Fibroblast of the conjunctiva (primary cell): Measurements from ENCODE around the gene RCOR1.

Source experiments
- DNase-seq: peaks from one replicate; pipeline ENCODE4 v3.0.0-alpha.2; 2010; ENCODE audit warnings: low read depth

The RCOR1 gene

DNA sequence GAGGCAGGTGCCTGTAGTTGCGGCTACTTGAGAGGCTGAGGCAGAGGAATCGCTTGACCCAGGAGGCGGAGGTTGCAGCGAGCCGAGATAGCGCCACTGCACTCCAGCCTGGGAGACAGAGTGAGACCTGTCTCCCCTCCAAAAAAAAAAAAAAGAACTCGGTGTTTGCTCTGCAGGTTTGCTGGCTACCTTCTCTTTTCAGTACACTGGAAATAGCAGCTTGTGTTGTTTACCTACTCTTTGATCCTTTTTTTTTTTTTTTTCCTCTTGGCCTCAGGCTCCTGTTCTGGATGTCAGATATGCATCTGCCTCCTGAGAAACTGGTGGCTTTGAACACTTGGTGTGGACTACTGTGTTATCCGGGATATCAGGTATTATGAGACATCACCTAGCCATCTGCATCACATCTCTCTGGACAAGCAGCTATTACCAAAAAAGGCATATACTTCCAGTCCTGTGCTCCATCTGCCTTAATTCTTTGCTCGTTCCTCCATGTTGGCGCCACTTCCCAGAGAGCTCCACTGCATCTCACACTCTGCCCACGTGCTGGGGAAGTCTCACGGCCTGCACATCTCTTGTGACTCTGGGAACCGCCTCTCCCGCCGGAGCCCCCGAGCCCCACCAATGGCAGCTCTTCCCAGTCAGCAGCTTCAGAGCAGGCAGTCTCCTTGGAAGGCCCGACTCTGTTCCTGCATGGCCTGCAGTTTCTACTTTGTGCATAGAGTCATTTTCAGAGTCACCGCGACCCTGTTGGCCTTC, 133.9 kb downstream of the RCOR1 start:
- no peak for DNase-seq

DNA sequence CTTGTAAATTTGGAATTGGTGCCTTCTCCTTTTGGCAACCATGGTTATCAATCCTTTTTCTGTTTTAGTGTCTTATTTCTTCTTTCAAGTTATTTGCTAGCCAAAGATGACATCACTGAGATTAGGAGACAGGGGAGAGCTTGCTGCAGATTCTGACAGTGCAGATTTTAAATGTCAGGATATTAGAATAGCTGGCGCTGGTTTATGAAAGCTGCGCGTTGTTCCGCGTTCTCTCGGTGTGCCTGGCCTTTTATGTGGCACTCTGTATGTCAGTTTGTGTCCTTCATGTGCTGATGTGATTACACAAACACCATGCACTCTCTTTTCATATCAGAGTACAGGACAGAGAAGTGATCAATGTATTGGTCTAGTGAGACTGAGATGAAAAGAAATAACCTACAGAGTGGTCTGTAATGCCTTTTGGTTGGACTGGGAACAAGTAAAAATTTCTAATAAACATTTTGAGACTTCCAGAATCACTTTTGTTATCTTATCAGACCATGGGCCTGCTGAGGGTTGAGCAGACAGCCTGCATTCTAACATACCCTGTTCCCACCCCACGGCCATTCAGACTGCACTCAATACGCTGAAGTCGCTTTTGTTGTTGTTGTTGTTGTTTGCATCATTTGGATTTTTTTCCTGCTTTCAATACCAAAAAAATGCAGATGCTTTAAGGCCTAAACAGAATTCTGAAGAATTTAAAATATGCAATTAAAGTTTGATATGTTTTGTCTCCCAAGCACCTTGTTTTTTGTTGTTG, 135.1 kb downstream of the RCOR1 start:
- DNase-seq = no peak

- DNase-seq = no peak
These were observed 136.1 kb downstream of the RCOR1 start for GRCh38 chr14:102728501-102728900.

- DNase-seq = no peak
These were observed 136.8 kb downstream of the RCOR1 start for GRCh38 chr14:102729268-102729667.

DNA sequence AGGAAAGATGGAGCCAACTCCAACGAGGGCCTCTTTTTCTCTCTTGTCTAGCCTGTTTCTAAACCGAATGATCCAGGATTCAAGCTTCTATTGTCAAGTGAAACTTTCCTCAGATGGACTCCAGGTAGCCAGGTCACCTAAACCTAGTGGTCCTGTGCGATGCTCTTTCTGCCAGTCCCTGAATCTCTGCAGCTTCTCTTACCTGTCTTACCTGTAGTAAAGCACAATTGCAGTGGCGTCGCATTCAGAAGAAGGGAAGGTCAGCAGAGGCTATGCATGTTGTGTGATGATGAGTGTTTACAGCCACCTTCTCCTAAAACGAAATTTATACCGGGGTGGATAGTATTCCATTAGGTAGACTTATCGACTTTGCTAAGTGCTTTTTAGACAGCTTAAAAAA, 137.4 kb downstream of the RCOR1 start:
- DNase-seq = no peak

DNA sequence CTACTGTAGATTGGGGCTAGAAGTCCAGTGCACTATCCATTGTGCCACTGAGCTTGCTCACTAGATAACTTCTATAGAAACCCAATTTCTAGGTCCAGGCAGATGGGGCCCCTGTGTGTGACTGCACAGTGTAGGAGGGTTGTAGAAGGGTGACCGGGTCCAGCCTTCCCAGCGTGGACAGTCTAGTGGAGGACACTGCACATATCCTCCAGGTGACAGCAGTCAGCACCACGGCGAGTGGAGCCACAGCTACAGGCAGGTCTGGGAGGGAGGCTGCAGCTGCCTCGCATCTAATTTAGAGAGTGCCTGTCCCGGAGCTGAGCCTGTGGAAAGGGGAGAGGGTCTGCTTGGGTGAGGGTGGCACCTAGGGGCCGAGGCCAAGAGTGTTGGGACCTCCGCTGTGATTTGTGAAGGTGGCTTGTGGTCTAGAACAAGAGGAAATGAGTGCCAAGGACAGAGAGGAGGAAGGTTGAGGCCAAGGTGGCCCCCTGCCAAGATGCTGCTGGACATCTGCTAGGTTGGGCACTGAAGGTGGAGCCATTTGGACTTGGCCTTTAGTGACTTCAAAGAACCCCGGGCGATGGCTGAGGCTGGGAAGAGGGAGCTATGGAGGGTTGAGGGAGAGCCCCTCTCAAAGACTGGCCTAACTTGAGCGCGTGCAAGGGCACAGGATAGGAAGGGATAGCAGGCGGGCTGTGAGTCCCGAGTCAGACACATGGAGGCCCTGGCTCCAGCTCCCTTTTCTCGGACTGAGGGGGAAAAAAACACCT, 138.8 kb downstream of the RCOR1 start:
- DNase-seq = no peak

- no peak for DNase-seq
These were observed 139.7 kb downstream of the RCOR1 start for GRCh38 chr14:102731871-102732800.

- no peak for DNase-seq
These were observed 140.5 kb downstream of the RCOR1 start for GRCh38 chr14:102732924-102733323.

DNA sequence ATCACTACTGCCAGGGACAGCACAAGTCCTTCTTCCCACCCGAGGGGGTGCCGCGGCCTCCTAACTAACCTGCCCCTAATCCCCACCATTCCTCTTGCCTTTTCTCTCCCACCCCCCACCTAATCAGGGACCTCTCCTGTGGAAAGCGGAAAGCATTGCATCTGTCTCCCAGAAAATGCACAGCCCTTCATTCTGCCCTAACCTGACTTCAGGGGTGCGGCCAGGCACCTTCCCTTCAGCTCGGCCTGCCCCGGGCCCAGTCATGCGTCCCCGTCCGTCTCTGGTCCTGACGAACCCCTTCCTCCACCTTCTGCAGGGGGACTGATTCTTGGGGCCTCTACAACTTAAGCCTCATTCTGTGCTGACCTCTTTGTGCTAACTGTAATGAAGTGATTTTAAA, 140.9 kb downstream of the RCOR1 start:
- no peak for DNase-seq

- no peak for DNase-seq
These were observed 142.0 kb downstream of the RCOR1 start for GRCh38 chr14:102734436-102734835.

GRCh38 chr14:102736956-102737355, 144.5 kb downstream of the RCOR1 start:
- no peak for DNase-seq

GRCh38 chr14:102737402-102738372, 145.2 kb downstream of the RCOR1 start:
- DNase-seq = no peak

- DNase-seq = no peak
These were observed 146.1 kb downstream of the RCOR1 start for GRCh38 chr14:102738373-102739189.

- DNase-seq = no peak
These were observed 146.7 kb downstream of the RCOR1 start for GRCh38 chr14:102739190-102739469.

DNA sequence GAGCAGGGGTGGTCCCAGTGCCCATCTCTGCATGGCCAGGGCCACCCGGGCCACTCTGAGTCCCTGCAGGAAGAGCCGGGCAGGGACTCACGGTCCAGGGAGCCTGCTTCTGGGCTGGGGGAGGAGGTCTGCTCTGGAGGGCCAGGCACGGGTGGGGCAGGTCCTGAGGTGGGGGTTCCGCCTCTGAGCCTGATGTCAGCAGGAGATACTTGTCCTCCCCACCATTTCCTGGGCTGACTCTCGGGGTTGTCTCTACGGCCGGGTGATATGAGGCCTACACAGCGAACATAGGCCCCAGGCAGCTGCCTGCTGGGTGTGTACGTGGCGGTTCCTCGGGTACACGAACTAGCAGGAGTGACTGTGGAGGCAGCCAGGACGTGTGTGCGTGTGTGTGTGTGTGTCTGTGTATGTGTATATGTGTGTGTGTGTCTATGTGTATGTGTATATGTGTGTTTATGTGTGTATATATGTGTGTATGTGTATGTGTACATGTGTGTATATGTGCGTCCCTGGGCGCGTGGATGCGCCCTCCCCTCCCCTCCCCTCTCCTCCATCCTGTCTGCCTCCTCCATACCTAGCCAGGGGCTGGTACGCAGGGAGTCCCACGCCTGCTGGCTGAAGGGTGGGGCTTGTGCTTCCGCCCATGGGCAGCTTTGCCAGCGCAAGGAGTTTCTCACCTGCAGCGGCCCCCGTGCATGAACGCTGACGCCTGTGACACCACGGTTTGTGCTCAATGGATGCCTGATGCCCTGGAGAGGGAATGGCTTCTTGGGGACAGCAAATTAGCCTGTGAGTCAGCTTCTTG, 154.4 kb downstream of the RCOR1 start:
- DNase-seq = no peak

DNA sequence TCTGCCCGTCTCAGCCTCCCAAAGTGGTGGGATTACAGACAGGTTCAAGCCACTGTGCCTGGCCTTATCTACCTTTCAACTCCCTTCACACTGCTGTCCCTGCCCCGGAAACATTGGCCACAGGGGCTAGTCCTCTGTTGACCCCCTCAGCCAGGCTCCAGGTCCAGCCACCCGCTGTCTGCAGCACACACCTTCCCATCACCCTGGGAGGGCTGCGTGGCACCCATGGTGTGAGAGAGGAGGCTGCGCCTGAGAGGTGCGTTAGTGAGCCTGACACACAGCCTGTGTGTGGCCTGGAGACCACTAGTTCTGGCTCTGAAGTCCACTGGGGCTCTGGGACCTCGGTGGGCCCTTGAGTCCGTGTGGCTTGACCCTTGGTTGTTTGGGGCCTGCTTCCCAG, 156.4 kb downstream of the RCOR1 start:
- DNase-seq = no peak

- DNase-seq = no peak
These were observed 157.2 kb downstream of the RCOR1 start for GRCh38 chr14:102749393-102750305.

DNA sequence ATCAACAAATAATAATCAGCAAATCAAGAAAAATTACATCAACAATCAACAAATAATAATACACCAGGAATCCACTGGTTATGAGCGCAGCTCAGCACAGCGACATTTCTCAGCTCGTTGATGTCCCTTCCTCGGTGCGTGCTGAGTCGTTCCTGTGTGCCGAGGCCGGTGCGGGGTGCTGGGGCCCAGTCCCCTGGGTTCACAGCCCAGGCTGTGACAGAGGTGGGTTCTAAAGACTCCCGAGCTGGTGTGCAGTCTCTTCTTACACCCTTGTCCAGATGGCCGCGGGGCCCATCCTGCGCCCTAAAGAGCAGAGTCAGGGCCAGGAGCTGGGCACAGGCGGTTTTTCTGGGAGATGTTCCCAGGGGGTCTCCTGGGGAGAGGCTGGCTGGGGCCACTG, 157.9 kb downstream of the RCOR1 start:
- DNase-seq = no peak
